GM12865 (cell line): ENCODE results near the gene GANAB.
"Not testable (repeated sequence)": the region's sequence is repeated elsewhere in the genome, so short reads cannot be mapped to it uniquely, and the experiment has no call there.

Experiments used
- DNase-seq: peaks from one replicate; pipeline ENCODE4 v3.0.0; 2010; ENCODE audit warnings: low read depth
- H3K4me3 ChIP-seq: 2 replicates; pipeline ENCODE4 v1.5.1; 2011; ENCODE audit warnings: mild to moderate bottlenecking, low read depth, low read length, control low read depth
- CTCF ChIP-seq: IDR thresholded peaks from 2 replicates; pipeline ENCODE4 v1.5.1; 2011; ENCODE audit warnings: low read length, control low read depth, low read depth, inconsistent platforms; ENCODE audit not compliant: insufficient read depth; ENCODE audit errors: missing control alignments

GANAB gene

GRCh38 chr11:62645671-62645945 lies 805 bp downstream of the GANAB start:
- peak overlapping the region; percentile 98 for H3K4me3 ChIP-seq
- DNase-seq: no peak
- TF ChIP-seq CTCF: no peak

GRCh38 chr11:62644220-62644619 lies 2.2 kb downstream of the GANAB start:
- TF ChIP-seq CTCF: no peak
- no peak for DNase-seq
- H3K4me3 ChIP-seq: no peak overlapping the region

GRCh38 chr11:62632492-62632891 lies 13.9 kb downstream of the GANAB start:
- DNase-seq: no peak
- H3K4me3 ChIP-seq: no peak overlapping the region
- TF ChIP-seq CTCF: no peak

GRCh38 chr11:62627713-62628112 lies 18.7 kb downstream of the GANAB start:
- no peak for TF ChIP-seq CTCF
- DNase-seq: no peak
- H3K4me3 ChIP-seq: no peak overlapping the region

- no peak for DNase-seq
- no peak for TF ChIP-seq CTCF
- H3K4me3 ChIP-seq: no peak overlapping the region
These were observed 23.8 kb downstream of the GANAB start for GRCh38 chr11:62622476-62623089.

GRCh38 chr11:62621567-62622470 lies 24.6 kb downstream of the GANAB start, which contains the start of gene B3GAT3:
TSS of gene B3GAT3 (minus strand) at chr11:62621986. CDS start at chr11:62621947, 39 bp downstream.
- H3K4me3 ChIP-seq: peak within 1 kb of the TSS; percentile 92
- peak; percentile 99 for DNase-seq
- TF ChIP-seq CTCF: no peak

GRCh38 chr11:62621027-62621566 lies 25.3 kb downstream of the GANAB start:
- peak overlapping the region; percentile 92 for H3K4me3 ChIP-seq
- no peak for TF ChIP-seq CTCF
- no peak for DNase-seq

GRCh38 chr11:62616957-62617356 lies 29.5 kb downstream of the GANAB start:
- H3K4me3 ChIP-seq: not testable (repeated sequence)

More at GRCh38 chr11:62616957-62617356, 29.5 kb downstream of the GANAB start:
- not testable (repeated sequence) for DNase-seq
